ENCODE results near the gene RPS3. TPM values are rescaled to one million over a fixed set of nuclear protein-coding genes. Genes with fewer than 3 reads are reported as not detected.

RPS3 gene
- total and polyA plus RNA-seq, 2 of the 13 experiments (the other 11 are each of a cell fraction or from before 2014, with no cell fraction given): 2,143 to 3,616 TPM

- no peak for TF ChIP-seq ZNF512B (CRISPR knock-in tag; IDR thresholded peaks at IDR 0.05; ENCODE audit: borderline replicate concordance)
- no peak for TF ChIP-seq JUN (CRISPR knock-in tag; IDR thresholded peaks at IDR 0.05)
- no peak for TF ChIP-seq ZNF510 (CRISPR knock-in tag; IDR thresholded peaks at IDR 0.05; ENCODE audit: low read depth)
- TF ChIP-seq THYN1 (CRISPR knock-in tag; IDR thresholded peaks at IDR 0.05; ENCODE audit: borderline replicate concordance, low read depth): no peak
- no peak for TF ChIP-seq CENPBD1 (CRISPR knock-in tag; IDR thresholded peaks at IDR 0.05; ENCODE audit: borderline replicate concordance, low read depth)
- TF ChIP-seq ZNF138 (CRISPR knock-in tag; IDR thresholded peaks at IDR 0.05; ENCODE audit: low read depth): no peak
- TF ChIP-seq BCL3 (CRISPR knock-in tag; IDR thresholded peaks at IDR 0.05): no peak
- TF ChIP-seq RNF219 (CRISPR knock-in tag; IDR thresholded peaks at IDR 0.05): no peak
- TF ChIP-seq KDM5A (IDR thresholded peaks at IDR 0.05; ENCODE audit: borderline replicate concordance, low read length): no peak
- no peak for TF ChIP-seq ZNF713 (CRISPR knock-in tag; IDR thresholded peaks at IDR 0.05)
- no peak for TF ChIP-seq ZFP36L2 (CRISPR knock-in tag; IDR thresholded peaks at IDR 0.05)
- TF ChIP-seq MXD3 (CRISPR knock-in tag; IDR thresholded peaks at IDR 0.05): no peak
- TF ChIP-seq ZSCAN9 (CRISPR knock-in tag; IDR thresholded peaks at IDR 0.05; ENCODE audit: borderline replicate concordance): 0 out of 2 replicates have a peak, but pooled peaks have one; percentile 12
- peak; percentile 39; the same call in 1 of the 2 replicates for TF ChIP-seq KDM1A (CRISPR knock-in tag; IDR thresholded peaks at IDR 0.05)
- TF ChIP-seq NR2F6 (IDR thresholded peaks at IDR 0.05): peak; percentile 88
- TF ChIP-seq NR2F6 (CRISPR knock-in tag; IDR thresholded peaks at IDR 0.05): peak; percentile 82
- no peak for TF ChIP-seq TIGD3 (CRISPR knock-in tag; IDR thresholded peaks at IDR 0.05; ENCODE audit: borderline replicate concordance)
Measured at GRCh38 chr11:75422248-75423231, 23.2 kb downstream of the RPS3 start (continued).

Data from HepG2 (cell line).